A549 (cell line): ENCODE results near the gene MRPL23.

ENCODE experiments used
- CTCF ChIP-seq: fragments of >200 bp; sonication (Bioruptor Twin); formaldehyde crosslinking; IDR thresholded peaks from 3 replicates; pipeline ENCODE4 v1.5.1; 2016
- ELK1 ChIP-seq: fragments of 150-350 bp; IDR thresholded peaks from 2 replicates; pipeline ENCODE4 v1.6.1; 2014; ENCODE audit warnings: low read depth, mild to moderate bottlenecking, low read length
- MAX ChIP-seq: IDR thresholded peaks from 2 replicates; pipeline ENCODE4 v1.6.1; 2012
- MYC ChIP-seq: IDR thresholded peaks from 2 replicates; pipeline ENCODE4 v1.6.1; 2012; ENCODE audit warnings: mild to moderate bottlenecking, inconsistent platforms, low read length, improper control_type of control experiment, borderline replicate concordance
- RCOR1 ChIP-seq: fragments of 150-350 bp; IDR thresholded peaks from 2 replicates; pipeline ENCODE4 v1.6.1; 2014; ENCODE audit warnings: antibody characterized with exemption, low read length, low read depth

- TF ChIP-seq CTCF (no peak), ELK1 (no peak), MAX (no peak), MYC (no peak), RCOR1 (no peak)
Measured at GRCh38 chr11:1936781-1937615, 10.1 kb upstream of the MRPL23 start.
